ENCODE results near the gene PCBP4. TPM values are rescaled to one million over a fixed set of nuclear protein-coding genes. Genes with fewer than 3 reads are reported as not detected.

Gene PCBP4
- total RNA-seq = 30.1 and 39.8 TPM in 2 replicates

GRCh38 chr3:51967384-51968169 is at the start of gene PCBP4:
Gene PCBP4 (minus strand): TSS chr3:51967454. CDS start chr3:51961240, 6,214 bp downstream.

GRCh38 chr3:51995346-51996163 is 28.3 kb upstream of the PCBP4 start, which contains the start of gene RPL29:
Gene RPL29 (minus strand): TSS chr3:51995895. CDS start chr3:51995461, 434 bp downstream.

DNA sequence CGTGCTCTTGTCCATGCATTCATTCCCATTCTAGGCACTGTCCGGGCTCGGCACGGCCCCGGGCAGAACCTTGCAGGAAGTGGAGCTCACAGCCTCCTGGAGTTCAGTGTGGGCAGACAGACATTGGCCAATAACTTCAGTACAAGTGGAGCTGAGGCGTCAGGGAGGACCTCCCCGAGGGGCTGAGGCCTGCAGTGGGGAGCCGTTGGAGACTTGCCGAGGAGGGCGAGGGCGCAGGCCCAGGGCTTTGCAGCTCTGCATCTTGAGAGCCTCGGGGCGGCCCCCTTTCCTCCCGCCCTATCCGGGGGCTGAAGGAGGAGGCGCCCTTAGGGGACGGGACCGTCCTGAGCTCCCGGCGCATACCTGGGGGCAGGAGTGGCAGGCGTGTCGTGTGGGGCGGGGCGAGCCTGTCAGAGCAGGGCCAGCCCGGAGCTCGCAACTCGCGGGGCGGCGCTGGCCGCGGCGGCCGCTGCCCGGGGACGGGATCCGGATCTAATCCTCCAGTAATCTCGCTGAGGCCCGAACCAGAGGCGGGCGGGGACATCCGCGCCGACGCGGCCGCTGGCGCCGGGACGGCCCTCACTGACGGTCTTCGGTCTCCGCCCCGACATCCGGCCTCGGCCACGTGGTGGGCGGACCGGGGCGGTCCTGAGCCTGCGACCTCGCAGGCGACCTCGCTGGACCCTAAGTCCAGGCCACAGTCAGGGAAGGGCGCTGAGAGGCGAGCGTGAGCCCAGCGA is 15.8 kb upstream of the PCBP4 start, which contains the start of gene ACY1:
TSS of gene ACY1 (plus strand) at position 698 of the 740 bp plus-strand sequence. CDS start 530 bp downstream, outside the sequence.

GRCh38 chr3:51974963-51975851 is 8.0 kb upstream of the PCBP4 start, which contains the start of gene ABHD14A:
Gene ABHD14A (plus strand): TSS chr3:51975064. CDS start chr3:51975136, 72 bp downstream.

GRCh38 chr3:51955175-51955892 is 11.9 kb downstream of the PCBP4 start, which contains the start of gene GPR62:
Gene GPR62 (plus strand): TSS chr3:51955381. CDS start chr3:51955653, 272 bp downstream.

GRCh38 chr3:51941798-51942602 is 25.3 kb downstream of the PCBP4 start, which contains the start of the genes PARP3 and RRP9:
Gene PARP3 (plus strand): TSS chr3:51942363. CDS start chr3:51943356, 993 bp downstream.
Gene RRP9 (minus strand): TSS chr3:51941904. CDS start chr3:51941867, 37 bp downstream.

Other genes with a start within 250 kb of the PCBP4 start
- gene IQCF6, start 188.2 kb downstream of the PCBP4 start, total RNA-seq = not detected in 2 replicates
- gene IQCF2, start 105.8 kb downstream of the PCBP4 start, total RNA-seq = not detected in 2 replicates
- not detected in 2 replicates for gene IQCF5, start 91.9 kb downstream of the PCBP4 start, total RNA-seq
- gene IQCF1, start 64.1 kb downstream of the PCBP4 start, total RNA-seq = not detected in 2 replicates
- 57.5 and 74.0 TPM in 2 replicates for gene RRP9, start 25.6 kb downstream of the PCBP4 start, total RNA-seq
- 7.7 and 15.9 TPM in 2 replicates for gene PARP3, start 25.1 kb downstream of the PCBP4 start, total RNA-seq
- gene GPR62, start 12.1 kb downstream of the PCBP4 start, total RNA-seq = not detected in 2 replicates
- gene ABHD14B, start 6.6 kb upstream of the PCBP4 start, total RNA-seq = 19.5 and 23.0 TPM in 2 replicates
- gene ABHD14A, start 7.6 kb upstream of the PCBP4 start, total RNA-seq = 3.2 and 6.3 TPM in 2 replicates
- 84.0 and 137 TPM in 2 replicates for gene ACY1, start 16.1 kb upstream of the PCBP4 start, total RNA-seq
- 1,575 and 1,891 TPM in 2 replicates for gene RPL29, start 28.4 kb upstream of the PCBP4 start, total RNA-seq
- gene DUSP7, start 89.1 kb upstream of the PCBP4 start, total RNA-seq = 102 and 110 TPM in 2 replicates
- 0.85 and 2.2 TPM in 2 replicates for gene POC1A, start 187.0 kb upstream of the PCBP4 start, total RNA-seq
- gene ALAS1, start 230.7 kb upstream of the PCBP4 start, total RNA-seq = 36.2 and 44.1 TPM in 2 replicates

Data from tracheal epithelial cell (primary cell).